ENCODE data around the gene DMD. TPM values are rescaled to one million over a fixed set of nuclear protein-coding genes. Genes with fewer than 3 reads are reported as not detected.

The DMD gene
- total RNA-seq, 1 experiment from 2014 or later: 47.2 TPM

- no peaks in the 10 kb centered on the region for H3K36me3 Mint-ChIP-seq (ENCODE audit: insufficient read depth, unreplicated experiment)
- no peaks in the 10 kb centered on the region for H3K4me1 Mint-ChIP-seq (ENCODE audit: low read depth, unreplicated experiment)
- BruUV-seq (replicated peaks): no TSS peak
- ChIA-PET POLR2A (no interaction called here), CTCF (no interaction called here)
- no peak for DNase-seq
- H3K4me1 ChIP-seq: no peaks in the 10 kb centered on the region
- H3K36me3 ChIP-seq (ENCODE audit: control insufficient read depth, insufficient read depth, low read length): no peaks in the 10 kb centered on the region
- no peak overlapping the region for H3K4me3 Mint-ChIP-seq (ENCODE audit: unreplicated experiment)
- H3K27me3 Mint-ChIP-seq (ENCODE audit: insufficient read depth, unreplicated experiment): no peaks in the 10 kb centered on the region
- intact Hi-C loops (cut with micrococcal nuclease; ENCODE audit: unreplicated experiment): no loop called here
- H3K27me3 ChIP-seq (replicated peaks; ENCODE audit: control insufficient read depth, insufficient read depth, low read length): no peaks in the 10 kb centered on the region
- TF ChIP-seq, protein P1, sequence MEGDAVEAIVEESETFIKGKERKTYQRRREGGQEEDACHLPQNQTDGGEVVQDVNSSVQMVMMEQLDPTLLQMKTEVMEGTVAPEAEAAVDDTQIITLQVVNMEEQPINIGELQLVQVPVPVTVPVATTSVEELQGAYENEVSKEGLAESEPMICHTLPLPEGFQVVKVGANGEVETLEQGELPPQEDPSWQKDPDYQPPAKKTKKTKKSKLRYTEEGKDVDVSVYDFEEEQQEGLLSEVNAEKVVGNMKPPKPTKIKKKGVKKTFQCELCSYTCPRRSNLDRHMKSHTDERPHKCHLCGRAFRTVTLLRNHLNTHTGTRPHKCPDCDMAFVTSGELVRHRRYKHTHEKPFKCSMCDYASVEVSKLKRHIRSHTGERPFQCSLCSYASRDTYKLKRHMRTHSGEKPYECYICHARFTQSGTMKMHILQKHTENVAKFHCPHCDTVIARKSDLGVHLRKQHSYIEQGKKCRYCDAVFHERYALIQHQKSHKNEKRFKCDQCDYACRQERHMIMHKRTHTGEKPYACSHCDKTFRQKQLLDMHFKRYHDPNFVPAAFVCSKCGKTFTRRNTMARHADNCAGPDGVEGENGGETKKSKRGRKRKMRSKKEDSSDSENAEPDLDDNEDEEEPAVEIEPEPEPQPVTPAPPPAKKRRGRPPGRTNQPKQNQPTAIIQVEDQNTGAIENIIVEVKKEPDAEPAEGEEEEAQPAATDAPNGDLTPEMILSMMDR (IDR thresholded peaks at IDR 0.05; ENCODE audit: insufficient read depth in 1 of 2, low read depth in 1 of 2, low read length in 1 of 2, severe bottlenecking in 1 of 2, unreplicated experiment in 1 of 2): no peak
- H3K4me3 ChIP-seq (ENCODE audit: low read depth, low read length): no peak overlapping the region
- no peaks in the 10 kb centered on the region for H3K9me3 ChIP-seq
- no peaks in the 10 kb centered on the region for H3K9me3 Mint-ChIP-seq (ENCODE audit: unreplicated experiment)
- H3K27ac Mint-ChIP-seq (ENCODE audit: unreplicated experiment): no peak overlapping the region
Measured at GRCh38 chrX:33204889-33205288, 6.5 kb downstream of the DMD start.

DNA sequence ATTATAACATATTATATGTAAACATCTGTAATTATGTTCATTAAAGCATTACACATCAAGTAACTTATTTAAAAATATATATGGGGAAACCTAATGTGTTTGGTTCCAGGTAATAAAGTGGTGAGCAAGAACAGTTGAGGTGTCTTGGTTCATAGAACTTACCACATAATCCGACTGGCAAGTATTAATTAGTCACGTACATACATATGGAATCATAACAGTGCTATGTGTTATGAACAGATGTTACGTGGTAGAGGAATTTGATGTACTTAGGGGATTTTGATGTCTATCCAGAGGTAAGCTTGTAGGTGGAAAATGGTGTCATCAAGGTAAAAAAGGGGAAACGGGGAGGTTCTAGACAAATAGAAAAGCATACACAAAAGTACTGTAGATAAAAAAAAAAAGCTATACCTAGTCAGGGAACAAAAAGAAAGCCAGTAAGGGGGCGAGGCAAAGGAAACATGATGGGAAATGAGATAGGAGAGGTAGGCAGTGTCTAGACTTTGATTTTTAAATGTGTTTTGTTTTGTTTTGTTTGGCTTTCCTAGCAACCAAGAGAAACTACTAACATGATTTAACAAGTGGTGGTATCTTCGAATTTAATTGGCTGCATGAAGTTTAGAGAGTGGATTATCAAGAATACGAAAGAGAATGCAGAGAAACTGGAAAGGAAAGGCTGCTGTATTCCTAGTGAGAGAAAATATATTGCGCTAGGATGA lies 12.6 kb downstream of the DMD start:
- no peaks in the 10 kb centered on the region for H3K36me3 ChIP-seq (ENCODE audit: control insufficient read depth, insufficient read depth, low read length)
- H3K9me3 ChIP-seq: no peaks in the 10 kb centered on the region
- Mint-ChIP-seq H3K36me3 (ENCODE audit: insufficient read depth, unreplicated experiment) (no peaks in the 10 kb centered on the region), H3K4me3 (ENCODE audit: unreplicated experiment) (no peak overlapping the region), H3K4me1 (ENCODE audit: low read depth, unreplicated experiment) (peaks cover 7% of the 10 kb centered on the region), H3K27ac (ENCODE audit: unreplicated experiment) (no peak overlapping the region), H3K27me3 (ENCODE audit: insufficient read depth, unreplicated experiment) (no peaks in the 10 kb centered on the region), H3K9me3 (ENCODE audit: unreplicated experiment) (no peaks in the 10 kb centered on the region)
- H3K4me1 ChIP-seq: no peaks in the 10 kb centered on the region
- no peak overlapping the region for H3K4me3 ChIP-seq (ENCODE audit: low read depth, low read length)
- TF ChIP-seq, protein P1 (IDR thresholded peaks at IDR 0.05; ENCODE audit: insufficient read depth in 1 of 2, low read depth in 1 of 2, low read length in 1 of 2, severe bottlenecking in 1 of 2, unreplicated experiment in 1 of 2): no peak
- no peak for DNase-seq
- no TSS peak for BruUV-seq (replicated peaks)
- intact Hi-C loops (cut with micrococcal nuclease; ENCODE audit: unreplicated experiment): no loop called here
- ChIA-PET POLR2A (no interaction called here), CTCF (no interaction called here)
- H3K27me3 ChIP-seq (replicated peaks; ENCODE audit: control insufficient read depth, insufficient read depth, low read length): no peaks in the 10 kb centered on the region

GRCh38 chrX:33195698-33196097 lies 15.7 kb downstream of the DMD start:
- no peak for DNase-seq
- no peaks in the 10 kb centered on the region for H3K27me3 Mint-ChIP-seq (ENCODE audit: insufficient read depth, unreplicated experiment)
- intact Hi-C loops (cut with micrococcal nuclease; ENCODE audit: unreplicated experiment): no loop called here
- H3K4me3 Mint-ChIP-seq (ENCODE audit: unreplicated experiment): no peak overlapping the region
- ChIA-PET CTCF (no interaction called here), POLR2A (no interaction called here)
- no TSS peak for BruUV-seq (replicated peaks)
- no peaks in the 10 kb centered on the region for H3K27me3 ChIP-seq (replicated peaks; ENCODE audit: control insufficient read depth, insufficient read depth, low read length)
- TF ChIP-seq, protein P1 (IDR thresholded peaks at IDR 0.05; ENCODE audit: insufficient read depth in 1 of 2, low read depth in 1 of 2, low read length in 1 of 2, severe bottlenecking in 1 of 2, unreplicated experiment in 1 of 2): no peak
- no peaks in the 10 kb centered on the region for H3K4me1 ChIP-seq
- H3K36me3 ChIP-seq (ENCODE audit: control insufficient read depth, insufficient read depth, low read length): no peaks in the 10 kb centered on the region
- no peaks in the 10 kb centered on the region for H3K36me3 Mint-ChIP-seq (ENCODE audit: insufficient read depth, unreplicated experiment)
- peaks cover 7% of the 10 kb centered on the region for H3K4me1 Mint-ChIP-seq (ENCODE audit: low read depth, unreplicated experiment)
- no peak overlapping the region for H3K27ac Mint-ChIP-seq (ENCODE audit: unreplicated experiment)
- no peaks in the 10 kb centered on the region for H3K9me3 ChIP-seq
- H3K9me3 Mint-ChIP-seq (ENCODE audit: unreplicated experiment): no peaks in the 10 kb centered on the region
- no peak overlapping the region for H3K4me3 ChIP-seq (ENCODE audit: low read depth, low read length)

All from Caco-2 (cell line).